ENCODE results near the gene ATP13A5.

Gene ATP13A5

DNA sequence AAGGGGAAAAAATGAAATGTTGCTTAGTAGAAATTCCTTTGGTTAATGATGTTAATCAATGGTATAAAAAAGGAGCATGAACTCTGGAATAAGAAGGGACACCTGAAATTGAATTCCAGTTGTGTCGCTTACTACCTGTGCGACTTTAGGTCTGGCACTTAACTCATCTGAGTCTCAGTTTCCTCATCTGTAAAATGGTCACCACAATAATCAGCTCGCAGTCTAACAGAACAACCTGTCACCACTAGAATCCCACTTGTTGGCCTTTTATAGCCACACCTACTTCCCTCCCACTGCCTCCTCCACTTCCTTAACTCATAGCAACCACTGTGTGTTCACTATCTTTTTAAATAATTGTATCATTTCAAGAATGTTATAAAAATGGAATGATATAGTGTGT is 135.0 kb downstream of the ATP13A5 start:
- DNase-seq (ENCODE audit: insufficient read length, low spot score) (no peak), FAIRE-seq (no peak)
- TF ChIP-seq POLR2A (IDR thresholded peaks at IDR 0.05; ENCODE audit: low read depth, low read length) = no peak
- TF ChIP-seq POLR2AphosphoS5 (IDR thresholded peaks at IDR 0.05; ENCODE audit: low read depth, low read length) = no peak
- TF ChIP-seq SPI1 (IDR thresholded peaks at IDR 0.05; ENCODE audit: low read depth, low read length) = no peak
- no peak for TF ChIP-seq TAF1 (IDR thresholded peaks at IDR 0.05; ENCODE audit: low read depth, low read length)
- TF ChIP-seq PAX5 (IDR thresholded peaks at IDR 0.05; ENCODE audit: insufficient read depth, low read length, severe bottlenecking) = no peak
- TF ChIP-seq POU2F2 (IDR thresholded peaks at IDR 0.05; ENCODE audit: low read depth, low read length) = no peak

DNA sequence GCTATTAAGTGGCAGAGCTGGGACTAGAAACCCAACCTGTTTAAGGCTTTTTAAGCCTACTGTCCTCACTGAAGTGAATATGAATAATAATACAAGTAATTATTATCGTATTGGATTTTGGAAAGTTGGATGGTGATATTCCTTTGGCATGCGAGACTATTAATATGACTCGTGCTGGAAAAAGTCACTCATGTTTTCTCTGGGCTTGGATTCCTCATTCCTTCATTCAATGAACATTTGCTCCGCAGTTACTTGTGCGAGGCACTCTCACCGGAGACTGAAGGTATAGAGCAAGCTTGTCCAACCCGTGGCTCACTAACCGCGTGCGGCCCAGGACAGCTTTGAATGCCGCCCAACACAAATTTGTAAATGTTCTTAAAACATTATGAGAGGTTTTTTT is 136.8 kb downstream of the ATP13A5 start:
- FAIRE-seq = no peak
- TF ChIP-seq TAF1 (IDR thresholded peaks at IDR 0.05; ENCODE audit: low read depth, low read length) (no peak), SPI1 (IDR thresholded peaks at IDR 0.05; ENCODE audit: low read depth, low read length) (no peak), POU2F2 (IDR thresholded peaks at IDR 0.05; ENCODE audit: low read depth, low read length) (no peak), POLR2AphosphoS5 (IDR thresholded peaks at IDR 0.05; ENCODE audit: low read depth, low read length) (no peak), PAX5 (IDR thresholded peaks at IDR 0.05; ENCODE audit: insufficient read depth, low read length, severe bottlenecking) (no peak), POLR2A (IDR thresholded peaks at IDR 0.05; ENCODE audit: low read depth, low read length) (no peak)
- no peak for DNase-seq (ENCODE audit: insufficient read length, low spot score)

DNA sequence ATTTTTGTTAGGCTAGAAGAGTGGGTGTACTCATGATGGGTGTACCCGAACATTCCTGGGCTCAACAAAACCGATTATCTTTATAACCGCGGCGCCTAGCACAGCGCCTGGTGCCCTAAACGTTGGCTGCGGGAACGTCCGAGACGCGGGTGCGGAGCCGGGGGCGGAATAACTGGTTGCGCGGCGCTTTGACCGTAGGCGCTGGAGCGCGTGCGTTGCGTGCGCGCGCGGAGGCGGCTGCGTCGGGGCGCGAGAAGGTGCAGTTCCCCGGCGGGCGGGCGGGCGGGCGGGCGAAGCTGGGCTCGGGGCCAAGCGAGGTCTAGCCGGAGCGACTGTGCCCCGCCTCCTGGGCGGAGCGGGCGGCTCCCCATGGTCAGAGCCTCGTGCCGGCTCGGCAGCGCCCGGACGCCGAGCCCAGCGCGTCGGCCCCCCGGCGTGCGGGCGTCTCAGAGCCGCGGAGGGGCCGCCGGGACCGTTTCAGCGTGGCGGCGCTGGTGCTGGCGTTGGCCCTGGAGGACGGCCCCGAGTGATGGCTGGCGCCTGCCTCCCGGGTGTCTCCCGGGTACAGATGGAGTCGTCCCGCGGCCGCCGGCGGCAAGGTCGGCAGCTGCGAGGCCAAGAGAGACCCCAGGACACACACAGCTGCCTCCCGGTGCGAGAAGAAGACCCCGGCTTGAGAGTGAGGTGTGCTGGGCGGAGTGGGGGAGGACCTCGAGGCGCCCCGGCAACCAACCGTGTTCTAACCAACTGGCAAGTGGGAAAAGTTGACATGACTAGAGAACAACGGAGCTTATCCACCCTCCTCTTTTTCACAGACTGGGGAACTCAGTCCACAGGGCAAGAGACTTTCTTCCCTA is 137.5 kb downstream of the ATP13A5 start, which contains the start of gene PLAAT1:
Gene PLAAT1, plus strand, starts transcription at position 373 of the 857 bp plus-strand sequence. CDS start 14,429 bp downstream, outside the sequence.
- DNase-seq (ENCODE audit: insufficient read length, low spot score) (peak; percentile 25), FAIRE-seq (no peak)
- TF ChIP-seq POLR2AphosphoS5 (IDR thresholded peaks at IDR 0.05; ENCODE audit: low read depth, low read length) = no peak
- TF ChIP-seq POLR2A (IDR thresholded peaks at IDR 0.05; ENCODE audit: low read depth, low read length) = no peak
- TF ChIP-seq POU2F2 (IDR thresholded peaks at IDR 0.05; ENCODE audit: low read depth, low read length) = no peak
- no peak for TF ChIP-seq PAX5 (IDR thresholded peaks at IDR 0.05; ENCODE audit: insufficient read depth, low read length, severe bottlenecking)
- TF ChIP-seq TAF1 (IDR thresholded peaks at IDR 0.05; ENCODE audit: low read depth, low read length) = no peak

DNA sequence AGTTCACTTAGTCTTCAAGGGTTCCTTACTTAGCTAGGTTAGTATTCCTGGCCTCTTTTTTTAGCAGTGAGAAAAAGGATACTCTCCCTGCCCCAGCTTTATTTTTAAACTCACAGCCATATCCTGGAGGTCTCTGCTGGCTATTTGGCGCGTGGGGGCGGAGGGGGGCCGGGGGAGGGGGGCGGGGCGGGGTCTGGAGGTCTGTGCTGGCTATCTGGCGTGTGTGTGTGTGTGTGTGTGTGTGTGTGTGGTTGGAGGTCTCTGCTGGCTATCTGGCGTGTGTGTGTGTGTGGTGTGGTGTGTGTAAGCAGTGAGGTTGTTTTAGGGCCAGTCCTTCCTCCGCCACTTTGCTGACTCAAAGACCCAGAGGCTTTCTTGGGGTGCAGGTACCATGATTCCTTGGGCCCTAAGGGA is 138.1 kb downstream of the ATP13A5 start:
- TF ChIP-seq POLR2A (IDR thresholded peaks at IDR 0.05; ENCODE audit: low read depth, low read length) (no peak), PAX5 (IDR thresholded peaks at IDR 0.05; ENCODE audit: insufficient read depth, low read length, severe bottlenecking) (no peak), SPI1 (IDR thresholded peaks at IDR 0.05; ENCODE audit: low read depth, low read length) (no peak), POLR2AphosphoS5 (IDR thresholded peaks at IDR 0.05; ENCODE audit: low read depth, low read length) (no peak), POU2F2 (IDR thresholded peaks at IDR 0.05; ENCODE audit: low read depth, low read length) (no peak), TAF1 (IDR thresholded peaks at IDR 0.05; ENCODE audit: low read depth, low read length) (no peak)
- DNase-seq (ENCODE audit: insufficient read length, low spot score) (no peak), FAIRE-seq (no peak)

DNA sequence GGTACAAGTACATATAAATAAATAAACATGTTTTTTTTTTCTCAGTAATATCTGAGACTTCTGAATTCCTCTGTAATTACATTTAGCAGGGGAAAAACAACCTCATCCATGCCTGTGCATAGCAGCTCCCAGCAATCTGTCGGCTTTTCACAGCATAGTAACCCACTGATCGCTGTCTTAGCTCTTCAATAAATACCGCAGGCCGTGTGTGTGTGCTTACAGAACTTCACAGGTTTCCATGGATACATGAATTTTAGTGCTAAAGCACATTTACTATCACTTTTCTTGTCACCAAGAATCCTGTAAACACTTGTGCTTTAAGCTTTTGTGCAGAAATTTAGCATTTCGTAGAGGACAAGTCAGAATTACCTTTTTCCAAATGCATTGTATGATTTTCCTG is 141.5 kb downstream of the ATP13A5 start:
- TF ChIP-seq POU2F2 (IDR thresholded peaks at IDR 0.05; ENCODE audit: low read depth, low read length) (no peak), SPI1 (IDR thresholded peaks at IDR 0.05; ENCODE audit: low read depth, low read length) (no peak)
- FAIRE-seq (no peak), DNase-seq (ENCODE audit: insufficient read length, low spot score) (no peak)

DNA sequence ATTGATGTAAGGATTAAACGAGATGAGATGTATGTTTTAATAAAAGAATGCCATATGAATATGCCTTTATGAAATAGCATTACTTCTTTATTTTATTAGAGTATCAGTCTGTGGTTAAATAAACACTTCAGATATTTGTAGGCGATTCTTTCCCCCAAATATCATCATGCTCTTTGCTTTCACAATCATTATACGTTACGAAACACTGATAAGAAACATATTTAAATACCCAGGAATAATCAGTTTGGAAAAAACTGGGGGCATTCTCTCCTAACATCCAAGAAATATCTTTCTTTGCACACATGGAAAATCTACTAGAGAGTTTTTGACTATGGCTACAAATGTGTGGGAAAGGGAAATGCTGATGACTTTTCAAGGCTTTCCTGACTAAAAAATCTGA is 142.0 kb downstream of the ATP13A5 start:
- DNase-seq (ENCODE audit: insufficient read length, low spot score) (no peak), FAIRE-seq (no peak)
- TF ChIP-seq PAX5 (IDR thresholded peaks at IDR 0.05; ENCODE audit: insufficient read depth, low read length, severe bottlenecking) (no peak), SPI1 (IDR thresholded peaks at IDR 0.05; ENCODE audit: low read depth, low read length) (no peak), TAF1 (IDR thresholded peaks at IDR 0.05; ENCODE audit: low read depth, low read length) (no peak), POU2F2 (IDR thresholded peaks at IDR 0.05; ENCODE audit: low read depth, low read length) (no peak)

DNA sequence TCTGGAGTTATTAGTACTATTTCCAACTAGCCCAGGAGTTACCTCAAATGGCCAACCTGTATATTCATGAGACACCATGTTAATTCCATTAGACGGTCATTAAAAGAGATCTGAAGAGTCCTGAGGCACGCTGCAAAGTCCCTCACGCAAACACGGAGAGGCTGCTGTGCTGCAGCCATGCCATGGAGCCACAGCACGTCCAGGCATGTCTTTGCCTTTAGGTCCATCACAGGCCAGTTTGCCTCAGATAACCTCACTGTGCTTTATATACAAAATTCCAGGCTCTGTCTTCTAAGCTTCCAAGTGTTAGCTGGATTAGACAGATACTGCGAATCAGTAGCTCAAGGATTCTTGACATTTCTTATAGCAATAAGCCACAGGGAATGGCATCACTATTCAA is 147.4 kb downstream of the ATP13A5 start:
- DNase-seq (ENCODE audit: insufficient read length, low spot score) (no peak), FAIRE-seq (no peak)
- no peak for TF ChIP-seq POLR2A (IDR thresholded peaks at IDR 0.05; ENCODE audit: low read depth, low read length)
- no peak for TF ChIP-seq TAF1 (IDR thresholded peaks at IDR 0.05; ENCODE audit: low read depth, low read length)
- TF ChIP-seq SPI1 (IDR thresholded peaks at IDR 0.05; ENCODE audit: low read depth, low read length) = no peak
- TF ChIP-seq POLR2AphosphoS5 (IDR thresholded peaks at IDR 0.05; ENCODE audit: low read depth, low read length) = no peak
- TF ChIP-seq POU2F2 (IDR thresholded peaks at IDR 0.05; ENCODE audit: low read depth, low read length) = no peak
- TF ChIP-seq PAX5 (IDR thresholded peaks at IDR 0.05; ENCODE audit: insufficient read depth, low read length, severe bottlenecking) = no peak

DNA sequence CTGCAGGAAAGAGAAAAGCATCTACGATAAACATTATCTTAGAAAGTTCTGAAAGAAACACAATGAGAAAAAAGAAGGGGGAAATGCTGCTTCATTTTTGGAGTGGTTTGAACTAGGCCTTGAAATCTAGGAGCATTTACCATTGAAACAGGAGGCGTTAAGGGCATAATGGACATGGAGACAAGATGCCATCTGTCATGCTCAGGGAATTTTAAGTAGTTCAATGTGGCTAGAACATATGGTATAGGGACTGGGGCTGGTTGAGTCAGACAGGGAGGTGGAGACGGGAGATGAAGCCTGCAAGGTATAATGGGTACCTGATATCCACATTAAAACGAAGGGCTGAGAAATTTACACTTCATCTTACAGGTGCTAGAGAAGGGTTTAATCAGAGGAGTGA is 147.9 kb downstream of the ATP13A5 start:
- FAIRE-seq (no peak), DNase-seq (ENCODE audit: insufficient read length, low spot score) (no peak)
- TF ChIP-seq PAX5 (IDR thresholded peaks at IDR 0.05; ENCODE audit: insufficient read depth, low read length, severe bottlenecking) (no peak), POU2F2 (IDR thresholded peaks at IDR 0.05; ENCODE audit: low read depth, low read length) (no peak), POLR2A (IDR thresholded peaks at IDR 0.05; ENCODE audit: low read depth, low read length) (no peak), SPI1 (IDR thresholded peaks at IDR 0.05; ENCODE audit: low read depth, low read length) (no peak)

DNA sequence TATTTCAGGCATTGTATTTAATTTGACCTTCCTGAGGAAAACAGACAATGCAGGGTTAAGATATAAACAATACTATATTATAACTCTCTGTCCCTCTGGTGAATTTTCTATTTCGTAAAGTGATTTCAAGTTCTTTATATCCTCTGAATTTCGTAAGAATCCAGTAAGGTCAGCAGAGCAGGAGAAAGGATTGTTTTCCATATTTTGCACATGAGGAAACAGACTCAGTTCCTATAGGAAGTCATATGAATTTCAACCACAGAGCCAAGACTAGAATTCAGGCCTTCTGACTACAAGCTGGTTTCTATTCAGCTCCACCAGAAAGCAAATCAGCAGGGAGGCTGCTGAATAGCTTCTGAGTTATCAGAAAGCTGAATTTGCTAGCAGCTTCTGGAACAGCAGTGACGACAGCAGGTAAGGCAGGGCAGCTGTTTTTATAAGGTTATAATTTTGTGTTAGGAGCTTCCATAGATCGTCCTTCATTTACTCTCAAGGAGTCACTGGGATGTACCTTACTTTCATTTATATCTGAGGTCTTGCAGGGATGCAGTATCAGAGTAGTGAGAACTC is 148.6 kb downstream of the ATP13A5 start:
- DNase-seq (ENCODE audit: insufficient read length, low spot score) (no peak), FAIRE-seq (no peak)
- no peak for TF ChIP-seq POLR2AphosphoS5 (IDR thresholded peaks at IDR 0.05; ENCODE audit: low read depth, low read length)
- TF ChIP-seq SPI1 (IDR thresholded peaks at IDR 0.05; ENCODE audit: low read depth, low read length) = no peak
- no peak for TF ChIP-seq TAF1 (IDR thresholded peaks at IDR 0.05; ENCODE audit: low read depth, low read length)
- TF ChIP-seq PAX5 (IDR thresholded peaks at IDR 0.05; ENCODE audit: insufficient read depth, low read length, severe bottlenecking) = no peak
- TF ChIP-seq POLR2A (IDR thresholded peaks at IDR 0.05; ENCODE audit: low read depth, low read length) = no peak
- TF ChIP-seq POU2F2 (IDR thresholded peaks at IDR 0.05; ENCODE audit: low read depth, low read length) = no peak

DNA sequence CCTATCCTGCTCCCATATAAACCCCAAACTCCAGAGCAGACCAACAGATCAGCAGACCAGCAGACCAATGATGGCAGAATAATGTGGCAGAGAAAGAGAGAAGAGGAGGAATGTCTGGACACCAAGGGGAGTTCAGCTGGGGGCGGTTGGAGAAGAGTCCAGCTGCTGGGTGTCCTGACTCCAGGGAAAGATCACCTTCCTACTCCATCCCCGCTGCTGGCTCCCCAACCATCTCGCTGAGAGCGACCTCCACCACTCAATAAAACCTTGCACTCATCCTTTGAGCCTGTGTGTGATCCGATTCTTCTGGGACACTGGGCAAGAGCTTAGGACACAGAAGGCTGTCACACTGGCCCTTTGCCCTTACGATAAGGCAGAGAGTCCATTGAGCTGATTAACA is 150.3 kb downstream of the ATP13A5 start:
- FAIRE-seq (no peak), DNase-seq (ENCODE audit: insufficient read length, low spot score) (no peak)
- TF ChIP-seq POU2F2 (IDR thresholded peaks at IDR 0.05; ENCODE audit: low read depth, low read length) = no peak
- TF ChIP-seq PAX5 (IDR thresholded peaks at IDR 0.05; ENCODE audit: insufficient read depth, low read length, severe bottlenecking) = no peak
- no peak for TF ChIP-seq POLR2AphosphoS5 (IDR thresholded peaks at IDR 0.05; ENCODE audit: low read depth, low read length)
- no peak for TF ChIP-seq POLR2A (IDR thresholded peaks at IDR 0.05; ENCODE audit: low read depth, low read length)
- TF ChIP-seq SPI1 (IDR thresholded peaks at IDR 0.05; ENCODE audit: low read depth, low read length) = no peak
- no peak for TF ChIP-seq TAF1 (IDR thresholded peaks at IDR 0.05; ENCODE audit: low read depth, low read length)

Data from GM12891 (cell line).